HTR-8/SVneo (cell line): ENCODE data around the gene H6PD.

Source experiments
- DNase-seq: peaks from one replicate; pipeline ENCODE4 v3.0.0; 2011; ENCODE audit warnings: low spot score, mixed read lengths; ENCODE audit not compliant: insufficient read length
- FAIRE-seq: peaks from 2 replicates; lab custom pipeline; 2011; peaks lifted over from hg19 to GRCh38; lab: Jason Lieb, UNC

Gene H6PD

DNA sequence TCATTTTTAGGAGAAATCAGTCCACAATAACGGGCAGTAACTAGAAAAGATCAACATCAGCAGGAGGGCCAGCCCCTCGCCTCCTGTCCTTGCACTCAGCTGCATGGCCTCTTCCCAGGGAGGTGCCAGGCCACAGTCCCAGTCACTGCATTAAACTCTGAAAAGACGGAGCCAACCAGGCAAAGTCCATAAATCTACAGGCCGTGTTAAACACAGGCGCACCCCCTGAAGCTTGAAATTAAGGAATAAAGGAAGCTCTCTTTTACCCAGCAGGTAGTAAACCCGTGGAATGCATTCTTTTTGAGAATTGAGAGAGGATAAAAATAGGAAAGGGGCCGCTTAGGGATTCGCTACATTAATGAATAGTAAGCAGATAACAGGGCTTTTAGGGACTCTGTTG lies 18.4 kb downstream of the H6PD start:
- no peak for FAIRE-seq
- DNase-seq: no peak

DNA sequence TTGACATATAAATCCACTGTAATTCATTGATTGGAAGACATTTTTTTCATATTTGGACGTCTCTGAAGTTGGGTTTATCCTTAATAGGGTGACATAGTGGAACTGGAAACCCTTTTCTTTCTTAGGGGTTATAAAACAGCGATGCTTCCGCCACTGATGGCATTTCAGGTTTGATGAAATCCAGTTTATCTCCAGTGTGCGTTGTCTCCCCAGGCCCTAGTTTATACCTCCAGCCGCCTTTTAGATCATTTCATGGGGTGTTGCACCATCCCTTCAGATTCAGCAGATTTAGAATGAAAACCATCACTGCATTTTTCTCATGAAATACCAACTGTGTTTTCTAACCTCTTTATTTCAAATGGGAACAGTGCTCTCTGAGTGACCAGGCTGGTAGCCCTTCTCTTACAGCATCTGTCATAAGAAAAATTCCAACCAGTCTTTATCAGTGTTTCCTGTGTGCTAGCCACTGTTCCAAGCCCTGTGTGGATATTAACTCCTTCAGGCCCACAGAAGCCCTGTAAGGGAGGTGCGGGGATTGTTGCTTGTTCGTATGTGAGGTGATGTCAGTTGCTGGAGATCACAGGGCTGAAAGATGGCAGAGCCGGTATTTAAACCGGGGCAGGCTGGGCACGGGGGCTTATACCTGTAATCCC lies 19.0 kb downstream of the H6PD start:
- DNase-seq: no peak
- no peak for FAIRE-seq

DNA sequence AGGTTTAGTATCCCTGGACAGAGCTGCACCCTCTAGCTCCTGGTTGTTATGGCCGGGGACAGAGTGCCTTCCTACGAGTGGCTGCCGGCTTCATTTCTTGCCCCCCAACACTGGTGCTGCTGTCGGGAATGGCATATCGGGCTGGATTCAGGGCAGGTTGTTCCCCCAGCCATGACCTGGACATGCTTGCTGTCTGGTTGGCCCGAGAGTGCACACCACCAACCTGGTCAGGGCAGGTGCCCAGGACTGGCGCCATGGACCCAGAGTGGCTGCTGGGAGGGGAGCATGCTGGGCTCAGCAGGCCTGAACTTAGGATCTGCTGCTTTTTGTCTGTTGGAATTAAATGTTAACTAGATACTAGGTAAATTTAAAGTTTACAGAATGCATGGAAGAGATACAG lies 21.8 kb downstream of the H6PD start:
- no peak for FAIRE-seq

DNA sequence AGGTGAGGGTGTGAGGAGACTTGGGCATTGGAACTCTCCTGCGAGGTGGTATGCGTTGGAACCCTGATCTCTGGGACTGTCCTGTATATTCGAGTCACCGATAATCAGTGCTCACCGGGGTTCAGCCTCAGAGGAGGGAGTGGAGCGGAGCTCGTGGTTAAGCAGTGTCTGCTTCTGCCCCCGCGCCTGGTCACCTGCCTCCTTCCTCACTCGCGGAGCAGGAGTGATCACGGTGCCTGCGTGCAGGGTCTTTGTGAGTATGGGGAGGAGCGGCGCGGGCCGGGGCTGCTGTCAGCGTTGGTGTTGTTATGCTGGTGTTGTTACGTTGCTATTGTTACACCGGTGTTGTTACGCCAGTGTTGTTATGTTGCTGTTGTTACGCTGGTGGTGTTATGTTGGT lies 23.3 kb downstream of the H6PD start:
- DNase-seq (no peak), FAIRE-seq (no peak)

More for the DNA sequence above, 21.8 kb downstream of the H6PD start:
- no peak for DNase-seq

DNA sequence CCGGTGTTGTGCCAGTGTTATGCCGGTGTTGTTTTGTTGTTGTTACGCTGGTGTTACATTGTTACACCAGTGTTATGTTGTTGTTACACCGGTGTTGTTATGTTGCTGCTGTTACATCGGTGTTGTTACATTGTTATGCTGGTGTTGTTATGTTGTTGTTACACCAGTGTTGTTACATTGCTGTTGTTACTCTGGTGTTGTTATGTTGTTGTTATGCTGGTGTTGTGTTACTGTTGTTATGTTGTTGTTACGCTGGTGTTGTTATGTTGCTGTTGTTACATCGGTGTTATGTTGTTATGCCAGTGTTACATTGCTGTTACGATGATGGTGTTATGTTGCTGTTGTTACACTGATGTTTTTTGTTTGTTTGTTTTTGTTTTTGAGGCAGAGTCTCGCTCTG lies 24.1 kb downstream of the H6PD start:
- FAIRE-seq (no peak), DNase-seq (no peak)

DNA sequence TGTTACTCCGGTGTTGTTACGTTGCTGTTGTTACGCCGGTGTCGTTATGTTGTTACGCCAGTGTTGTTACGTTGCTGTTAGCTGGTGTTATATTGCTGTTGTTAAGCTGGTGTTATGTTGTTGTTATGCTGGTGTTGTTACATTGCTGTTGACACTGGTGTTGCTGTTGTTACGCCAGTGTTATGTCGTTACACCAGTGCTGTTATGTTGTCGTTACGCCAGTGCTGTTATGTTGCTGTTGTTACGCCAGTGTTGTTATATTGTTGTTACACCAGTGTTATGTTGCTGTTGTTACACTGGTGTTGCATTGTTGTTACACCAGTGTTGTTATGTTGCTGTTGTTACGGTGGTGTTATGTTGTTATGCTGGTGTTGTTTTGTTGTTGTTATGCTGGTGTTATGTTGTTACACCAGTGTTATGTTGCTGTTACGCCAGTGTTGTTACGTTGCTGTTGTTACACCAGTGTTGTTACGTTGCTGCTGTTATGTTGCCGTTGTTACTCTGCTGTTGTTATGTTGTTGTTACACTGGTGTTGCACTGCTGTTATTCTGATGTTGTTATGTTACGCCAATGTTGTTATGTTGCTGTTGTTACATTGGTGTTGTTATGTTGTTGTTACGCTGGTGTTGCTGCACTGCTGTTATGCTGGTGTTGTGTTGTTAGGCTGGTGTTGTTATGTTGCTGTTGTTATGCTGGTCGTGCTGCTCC lies 25.6 kb downstream of the H6PD start:
- no peak for DNase-seq
- FAIRE-seq: peak; percentile 99

DNA sequence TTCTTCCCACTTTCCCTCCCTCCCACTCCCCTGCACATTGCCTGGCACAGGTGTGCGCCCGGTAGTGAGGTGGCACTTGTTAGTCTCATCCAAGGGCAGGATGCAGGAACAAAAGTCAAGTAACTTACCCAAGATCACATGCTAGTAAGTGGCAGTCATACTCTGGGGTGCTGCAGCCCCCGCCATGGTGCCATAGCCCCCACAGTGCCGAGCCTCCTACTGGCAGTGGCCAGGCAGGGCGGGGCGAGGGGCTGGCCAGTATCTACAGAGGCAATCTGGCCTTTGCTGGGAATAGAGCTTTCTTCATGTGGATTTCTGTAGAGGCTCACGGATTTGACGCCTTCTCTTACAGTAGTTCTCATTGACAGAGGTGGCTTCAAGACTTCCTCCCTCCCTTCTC lies 26.9 kb downstream of the H6PD start:
- no peak for DNase-seq
- FAIRE-seq: no peak

DNA sequence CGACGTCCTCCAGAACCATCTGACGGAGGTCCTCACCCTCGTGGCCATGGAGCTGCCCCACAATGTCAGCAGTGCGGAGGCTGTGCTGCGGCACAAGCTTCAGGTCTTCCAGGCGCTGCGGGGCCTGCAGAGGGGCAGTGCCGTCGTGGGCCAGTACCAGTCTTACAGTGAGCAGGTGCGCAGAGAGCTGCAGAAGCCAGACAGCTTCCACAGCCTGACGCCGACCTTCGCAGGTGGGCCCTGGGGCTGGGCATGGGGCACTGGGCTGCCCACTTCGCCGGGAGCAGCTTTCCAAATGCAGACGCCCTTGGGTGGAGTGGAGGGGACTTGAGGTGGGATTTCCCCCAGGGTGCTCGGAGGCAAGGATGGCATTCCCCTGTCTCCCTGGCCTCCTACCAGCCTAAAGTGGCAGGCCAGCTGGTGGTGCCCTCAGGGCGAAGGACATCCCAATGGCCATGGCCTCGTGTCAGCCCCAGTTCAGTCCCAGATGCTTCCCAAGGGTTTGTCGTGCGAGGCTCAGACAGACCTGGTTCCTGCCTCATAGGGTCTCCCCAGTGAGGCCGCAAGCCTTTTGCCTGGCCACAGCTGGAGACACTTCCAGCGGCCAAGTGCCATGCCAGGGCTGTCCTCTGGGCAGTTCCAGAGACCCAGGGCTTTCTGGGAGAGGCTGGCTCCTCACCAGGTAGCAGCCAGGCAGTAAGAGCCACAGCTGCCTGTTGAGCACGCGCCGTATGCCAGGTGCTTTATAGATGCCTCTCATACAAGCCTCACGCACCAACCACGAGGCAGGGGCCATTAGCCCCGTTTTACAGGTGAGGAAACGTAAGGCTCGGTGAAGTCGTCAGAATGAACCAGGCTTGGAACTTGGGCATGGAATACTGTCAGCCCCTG lies 27.8 kb downstream of the H6PD start:
- no peak for DNase-seq
- FAIRE-seq: no peak

DNA sequence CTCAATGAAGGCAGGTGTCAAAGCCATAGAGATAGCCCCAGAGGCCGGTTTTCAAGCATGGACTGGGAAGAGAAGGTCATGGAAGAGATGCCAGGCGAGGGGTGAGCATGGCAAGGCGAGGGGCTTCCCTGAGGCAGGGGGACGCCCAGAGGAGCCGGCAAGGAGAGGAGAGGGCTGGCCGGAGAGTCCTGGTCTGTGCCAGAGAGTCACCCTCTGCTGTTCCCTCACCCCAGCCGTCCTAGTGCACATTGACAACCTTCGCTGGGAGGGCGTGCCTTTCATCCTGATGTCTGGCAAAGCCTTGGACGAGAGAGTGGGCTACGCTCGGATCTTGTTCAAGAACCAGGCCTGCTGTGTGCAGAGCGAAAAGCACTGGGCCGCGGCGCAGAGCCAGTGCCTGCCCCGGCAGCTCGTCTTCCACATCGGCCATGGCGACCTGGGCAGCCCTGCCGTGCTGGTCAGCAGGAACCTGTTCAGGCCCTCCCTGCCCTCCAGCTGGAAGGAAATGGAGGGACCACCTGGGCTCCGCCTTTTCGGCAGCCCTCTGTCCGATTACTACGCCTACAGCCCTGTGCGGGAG lies 28.8 kb downstream of the H6PD start:
- FAIRE-seq: no peak

DNA sequence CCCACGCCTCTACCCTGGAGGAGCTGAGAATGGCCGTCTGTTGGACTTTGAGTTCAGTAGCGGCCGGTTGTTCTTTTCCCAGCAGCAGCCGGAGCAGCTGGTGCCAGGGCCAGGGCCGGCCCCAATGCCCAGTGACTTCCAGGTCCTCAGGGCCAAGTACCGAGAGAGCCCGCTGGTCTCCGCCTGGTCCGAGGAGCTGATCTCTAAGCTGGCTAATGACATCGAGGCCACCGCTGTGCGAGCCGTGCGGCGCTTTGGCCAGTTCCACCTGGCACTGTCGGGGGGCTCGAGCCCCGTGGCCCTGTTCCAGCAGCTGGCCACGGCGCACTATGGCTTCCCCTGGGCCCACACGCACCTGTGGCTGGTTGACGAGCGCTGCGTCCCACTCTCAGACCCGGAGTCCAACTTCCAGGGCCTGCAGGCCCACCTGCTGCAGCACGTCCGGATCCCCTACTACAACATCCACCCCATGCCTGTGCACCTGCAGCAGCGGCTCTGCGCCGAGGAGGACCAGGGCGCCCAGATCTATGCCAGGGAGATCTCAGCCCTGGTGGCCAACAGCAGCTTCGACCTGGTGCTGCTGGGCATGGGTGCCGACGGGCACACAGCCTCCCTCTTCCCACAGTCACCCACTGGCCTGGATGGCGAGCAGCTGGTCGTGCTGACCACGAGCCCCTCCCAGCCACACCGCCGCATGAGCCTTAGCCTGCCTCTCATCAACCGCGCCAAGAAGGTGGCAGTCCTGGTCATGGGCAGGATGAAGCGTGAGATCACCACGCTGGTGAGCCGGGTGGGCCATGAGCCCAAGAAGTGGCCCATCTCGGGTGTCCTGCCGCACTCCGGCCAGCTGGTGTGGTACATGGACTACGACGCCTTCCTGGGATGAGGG lies 29.7 kb downstream of the H6PD start:
- no peak for DNase-seq
- FAIRE-seq: no peak

More for the DNA sequence above, 28.8 kb downstream of the H6PD start:
- DNase-seq: no peak

DNA sequence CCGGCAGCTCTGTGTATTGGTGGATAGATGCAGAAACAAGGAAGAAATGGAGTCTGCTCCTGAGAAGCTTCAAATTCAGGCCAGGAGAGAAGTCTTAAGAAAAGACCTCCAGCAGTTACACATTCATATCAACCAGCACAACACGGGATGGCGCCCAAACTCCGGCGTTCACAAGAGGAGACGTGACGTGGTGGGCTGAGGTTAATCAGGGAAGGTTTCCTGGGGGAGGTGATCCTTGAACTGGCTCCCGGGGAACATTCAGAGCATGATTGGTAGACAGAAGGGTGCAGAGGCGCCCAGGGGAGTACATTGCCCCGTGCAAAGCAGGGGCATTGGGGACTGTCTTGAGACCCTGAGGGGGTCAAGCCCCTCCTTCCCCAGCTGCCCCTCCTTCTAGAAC lies 30.5 kb downstream of the H6PD start:
- no peak for FAIRE-seq
- DNase-seq: no peak

DNA sequence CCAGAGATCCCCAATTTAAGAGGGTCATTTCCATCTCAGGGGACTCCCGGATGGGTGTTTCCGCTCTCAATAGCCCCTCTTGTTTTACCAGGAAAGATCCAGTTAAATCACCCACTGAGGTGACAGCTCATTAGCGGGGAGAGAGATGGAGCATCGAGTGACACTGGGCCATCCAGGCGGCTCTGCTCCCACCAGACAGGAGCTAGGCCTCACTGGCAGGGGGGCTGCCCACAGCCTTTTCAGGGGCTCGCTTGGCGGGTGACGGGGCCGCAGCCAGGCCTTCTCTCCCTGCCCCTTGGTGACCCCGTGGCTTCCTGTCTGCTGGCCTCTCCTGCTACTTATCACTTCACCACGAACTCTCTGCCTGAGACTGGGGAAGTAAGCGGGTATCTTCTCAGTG lies 31.4 kb downstream of the H6PD start:
- DNase-seq (no peak), FAIRE-seq (no peak)

DNA sequence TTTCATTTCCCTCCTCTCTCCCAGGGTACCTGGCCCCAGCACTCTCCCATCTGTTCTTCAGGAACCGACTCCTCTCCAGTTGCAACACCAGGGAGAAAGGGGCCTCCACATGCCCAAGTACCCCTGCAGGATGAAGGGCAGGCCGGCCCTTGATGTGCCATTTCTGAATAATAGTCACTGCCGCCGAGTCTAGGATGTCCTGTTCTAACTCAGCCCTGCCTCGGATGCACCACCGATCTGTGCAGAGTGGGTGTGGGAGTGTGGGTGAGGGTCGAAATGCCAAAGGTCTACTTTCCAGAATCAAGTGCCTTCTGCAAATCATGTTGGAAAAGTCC lies 32.7 kb downstream of the H6PD start:
- FAIRE-seq (no peak), DNase-seq (no peak)

DNA sequence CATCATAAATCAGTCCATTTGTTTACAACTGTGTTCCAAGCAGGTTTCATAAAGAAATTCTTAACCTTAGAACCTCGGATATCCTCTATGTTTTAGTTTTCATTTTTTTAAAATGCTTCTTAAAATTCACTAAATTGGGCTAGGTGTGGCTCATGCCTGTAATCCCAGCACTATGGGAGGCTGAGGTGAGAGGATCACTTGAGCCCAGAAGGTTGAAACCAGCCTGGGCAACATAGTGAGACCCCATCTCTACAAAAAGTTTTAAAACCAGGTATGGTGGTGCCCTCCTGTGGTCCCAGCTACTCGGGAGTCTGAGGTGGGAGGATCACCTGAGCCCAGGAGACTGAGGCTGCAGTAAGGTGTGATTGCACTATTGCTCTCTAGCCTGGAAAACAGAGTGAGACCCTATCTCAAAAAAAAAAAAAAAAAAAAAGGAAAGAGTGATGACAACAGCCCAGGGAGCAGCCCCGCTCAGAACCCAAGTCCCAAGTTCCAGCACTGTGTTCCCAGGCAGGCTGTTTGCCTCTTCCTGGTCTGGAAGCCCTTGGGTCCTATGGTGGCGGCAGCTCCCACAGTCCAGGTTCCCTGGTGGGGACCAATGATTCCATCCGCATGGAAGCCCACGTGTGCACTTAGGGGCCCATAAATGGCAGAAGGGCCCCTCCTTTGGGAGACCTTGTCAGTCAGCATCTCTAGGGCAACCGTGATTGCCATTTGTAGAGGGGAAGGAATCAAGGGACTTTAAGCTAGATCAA lies 33.4 kb downstream of the H6PD start:
- DNase-seq: no peak
- no peak for FAIRE-seq

DNA sequence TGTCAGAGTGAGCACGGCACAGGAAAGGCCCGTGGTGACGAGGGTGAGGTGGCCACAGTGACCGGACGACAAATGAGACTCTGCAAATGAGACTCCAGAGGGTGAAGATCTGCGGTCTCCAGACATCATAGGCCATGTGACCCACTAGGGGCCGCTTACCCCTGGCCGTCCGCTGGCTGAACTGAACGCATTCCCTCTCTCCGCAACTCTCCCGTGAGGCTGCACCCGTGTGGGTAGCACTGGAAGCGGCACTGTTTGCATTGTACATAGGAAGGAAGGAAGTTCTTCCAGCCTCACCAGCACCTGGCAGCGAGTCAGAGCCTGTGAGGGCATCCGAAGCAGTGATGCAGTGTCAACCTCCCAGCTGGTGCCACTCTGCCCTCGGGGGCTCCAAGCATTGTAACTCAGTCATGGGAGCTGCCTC lies 34.5 kb downstream of the H6PD start:
- no peak for DNase-seq
- no peak for FAIRE-seq

DNA sequence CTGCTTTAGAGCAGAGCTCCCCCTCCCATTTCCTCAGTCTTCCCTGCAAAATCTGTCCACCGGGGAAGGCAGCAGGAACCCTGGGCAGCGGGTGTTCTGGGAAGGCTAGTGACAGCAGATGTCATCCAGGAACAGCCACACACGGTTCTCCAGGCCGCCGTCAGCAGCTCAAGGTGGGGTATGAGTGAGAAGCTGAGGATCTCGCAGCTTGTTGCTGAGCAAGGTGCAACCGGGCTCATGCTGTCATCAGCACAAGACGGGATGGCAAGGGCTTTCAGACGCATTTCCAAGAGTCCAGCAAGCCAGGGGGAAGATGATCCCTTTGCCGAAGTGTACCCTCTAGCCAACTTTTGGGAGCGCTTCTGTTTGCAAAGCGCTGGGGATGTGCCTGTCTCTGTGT lies 35.1 kb downstream of the H6PD start:
- no peak for FAIRE-seq
- DNase-seq: no peak

DNA sequence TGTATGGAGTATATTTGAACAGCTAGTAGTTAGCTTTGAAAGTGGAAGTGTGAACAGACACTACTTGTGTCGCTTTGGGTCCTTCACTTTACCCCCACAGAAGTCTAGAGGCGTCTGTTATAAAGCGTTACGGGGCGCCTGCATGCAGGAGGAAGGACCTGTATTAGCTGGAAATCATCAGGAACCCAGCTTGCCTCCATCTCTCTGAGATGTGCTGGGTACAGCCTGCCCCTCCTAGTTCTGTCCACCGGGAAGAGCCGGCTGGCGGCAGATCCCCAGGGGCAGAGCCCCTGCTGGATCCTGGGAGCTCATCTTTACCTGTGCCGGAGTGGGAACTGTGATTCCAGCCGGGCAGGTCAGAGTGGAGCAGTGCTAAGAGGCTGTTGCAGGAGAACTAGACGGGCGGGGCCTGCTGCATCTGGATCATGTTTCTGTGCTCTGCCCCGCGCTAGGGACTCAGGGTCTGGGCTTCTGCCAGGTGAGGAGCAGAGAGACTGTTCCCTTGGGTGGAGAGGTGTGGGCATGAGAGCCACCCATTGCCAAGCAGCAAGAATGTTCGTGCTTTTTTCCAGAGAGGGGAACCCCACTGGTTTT lies 35.8 kb downstream of the H6PD start:
- DNase-seq (no peak), FAIRE-seq (no peak)

DNA sequence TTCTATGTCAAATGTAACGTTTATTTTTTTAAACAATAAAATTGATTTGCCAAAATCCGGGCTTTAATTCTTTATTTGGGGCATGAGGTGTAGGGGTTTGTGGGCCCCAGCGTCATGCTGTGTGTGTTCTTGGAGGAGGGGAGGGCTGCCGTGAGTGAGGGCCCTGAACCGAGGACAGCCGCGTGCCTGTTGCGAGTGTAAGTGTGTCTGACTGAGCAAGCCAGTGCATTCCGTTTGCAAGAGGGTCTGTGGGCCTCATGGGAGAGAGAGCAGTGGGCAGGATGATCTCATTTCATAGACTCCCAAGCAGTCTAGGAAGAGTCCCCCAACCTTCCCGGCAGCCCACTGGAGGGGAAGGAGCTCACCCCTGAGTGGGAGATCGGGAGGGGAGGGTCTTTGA lies 36.7 kb downstream of the H6PD start:
- FAIRE-seq: no peak
- no peak for DNase-seq
